Measurements from ENCODE around the gene RPS6KA1. TPM values are rescaled to one million over a fixed set of nuclear protein-coding genes. Genes with fewer than 3 reads are reported as not detected.

The RPS6KA1 gene
- total and polyA plus RNA-seq, 2 experiments from 2014 or later, result 1.2 to 1.7 TPM

- H3K79me2 ChIP-seq (ENCODE audit: insufficient read depth), result no peaks in the 10 kb centered on the region
These were observed 27.4 kb downstream of the RPS6KA1 start for GRCh38 chr1:26557008-26557407.

GRCh38 chr1:26558685-26559048 lies 29.1 kb downstream of the RPS6KA1 start:
- Histone ChIP-seq H3K9me3 (ENCODE audit: low read depth) (no peaks in the 10 kb centered on the region), H4K20me1 (ENCODE audit: insufficient read depth) (no peaks in the 10 kb centered on the region), H3K9me2 (ENCODE audit: insufficient read depth) (no peaks in the 10 kb centered on the region), H3K9ac (no peak overlapping the region), H2AFZ (no peak overlapping the region), H3K4me2 (ENCODE audit: unreplicated experiment) (no peak overlapping the region), H3K4me1 (ENCODE audit: insufficient read depth) (no peaks in the 10 kb centered on the region), H3K36me3 (ENCODE audit: low read depth) (no peaks in the 10 kb centered on the region), H3F3A (ENCODE audit: insufficient read depth) (no peaks in the 10 kb centered on the region), H3K27ac (no peak overlapping the region), H3K27me3 (replicated peaks; ENCODE audit: insufficient read depth) (no peaks in the 10 kb centered on the region), H3K79me2 (ENCODE audit: insufficient read depth) (no peaks in the 10 kb centered on the region), H3K4me3 (no peak overlapping the region)
- 87 to 90% methylated on average over 13 of the region's 13 CpGs for WGBS, 2 experiments (ENCODE audit: low coverage in 1 of 2, low lambda C conversion rate in 2 of 2, missing lambda C conversion rate in 2 of 2)
- no peak for TF ChIP-seq EZH2 (IDR thresholded peaks at IDR 0.05; ENCODE audit: insufficient read depth, poor library complexity, severe bottlenecking)
- no peak for TF ChIP-seq EZH2phosphoT487 (IDR thresholded peaks at IDR 0.05; ENCODE audit: insufficient read depth, low read depth)
- in situ Hi-C loops (cut with MboI), result no loop called here
- DNase-seq, result no peak

More at GRCh38 chr1:26557008-26557407, 27.4 kb downstream of the RPS6KA1 start:
- no peaks in the 10 kb centered on the region for H3K9me2 ChIP-seq (ENCODE audit: insufficient read depth)
- no peak overlapping the region for H2AFZ ChIP-seq
- no peak overlapping the region for H3K27ac ChIP-seq
- no peaks in the 10 kb centered on the region for H3F3A ChIP-seq (ENCODE audit: insufficient read depth)
- no peaks in the 10 kb centered on the region for H3K9me3 ChIP-seq (ENCODE audit: low read depth)
- H3K4me3 ChIP-seq, result no peak overlapping the region
- TF ChIP-seq EZH2 (IDR thresholded peaks at IDR 0.05; ENCODE audit: insufficient read depth, poor library complexity, severe bottlenecking) (no peak), EZH2phosphoT487 (IDR thresholded peaks at IDR 0.05; ENCODE audit: insufficient read depth, low read depth) (no peak)
- no peaks in the 10 kb centered on the region for H3K4me1 ChIP-seq (ENCODE audit: insufficient read depth)
- no peaks in the 10 kb centered on the region for H3K36me3 ChIP-seq (ENCODE audit: low read depth)
- 96 to 98% methylated on average over 14 of the region's 14 CpGs for WGBS, 2 experiments (ENCODE audit: low coverage in 1 of 2, low lambda C conversion rate in 2 of 2, missing lambda C conversion rate in 2 of 2)
- no peak overlapping the region for H3K9ac ChIP-seq
- H4K20me1 ChIP-seq (ENCODE audit: insufficient read depth), result no peaks in the 10 kb centered on the region
- no peaks in the 10 kb centered on the region for H3K27me3 ChIP-seq (replicated peaks; ENCODE audit: insufficient read depth)
- no peak overlapping the region for H3K4me2 ChIP-seq (ENCODE audit: unreplicated experiment)
- no peak for DNase-seq
- in situ Hi-C loops (cut with MboI), result no loop called here

- no peak overlapping the region for H3K27ac ChIP-seq
- in situ Hi-C loops (cut with MboI), result no loop called here
- no peaks in the 10 kb centered on the region for H3F3A ChIP-seq (ENCODE audit: insufficient read depth)
- no peaks in the 10 kb centered on the region for H4K20me1 ChIP-seq (ENCODE audit: insufficient read depth)
- H3K9me2 ChIP-seq (ENCODE audit: insufficient read depth), result no peaks in the 10 kb centered on the region
- H3K4me3 ChIP-seq, result no peak overlapping the region
- H3K36me3 ChIP-seq (ENCODE audit: low read depth), result no peaks in the 10 kb centered on the region
- no peaks in the 10 kb centered on the region for H3K9me3 ChIP-seq (ENCODE audit: low read depth)
- H2AFZ ChIP-seq, result no peak overlapping the region
- no peaks in the 10 kb centered on the region for H3K79me2 ChIP-seq (ENCODE audit: insufficient read depth)
- TF ChIP-seq EZH2phosphoT487 (IDR thresholded peaks at IDR 0.05; ENCODE audit: insufficient read depth, low read depth) (no peak), EZH2 (IDR thresholded peaks at IDR 0.05; ENCODE audit: insufficient read depth, poor library complexity, severe bottlenecking) (no peak)
- H3K4me1 ChIP-seq (ENCODE audit: insufficient read depth), result no peaks in the 10 kb centered on the region
- DNase-seq, result no peak
- H3K9ac ChIP-seq, result no peak overlapping the region
- 85 to 86% methylated on average over 3 of the region's 3 CpGs for WGBS, 2 experiments (ENCODE audit: low coverage in 1 of 2, low lambda C conversion rate in 2 of 2, missing lambda C conversion rate in 2 of 2)
- no peak overlapping the region for H3K4me2 ChIP-seq (ENCODE audit: unreplicated experiment)
- H3K27me3 ChIP-seq (replicated peaks; ENCODE audit: insufficient read depth), result no peaks in the 10 kb centered on the region
These were observed 30.8 kb downstream of the RPS6KA1 start for GRCh38 chr1:26560403-26560780.

DNA sequence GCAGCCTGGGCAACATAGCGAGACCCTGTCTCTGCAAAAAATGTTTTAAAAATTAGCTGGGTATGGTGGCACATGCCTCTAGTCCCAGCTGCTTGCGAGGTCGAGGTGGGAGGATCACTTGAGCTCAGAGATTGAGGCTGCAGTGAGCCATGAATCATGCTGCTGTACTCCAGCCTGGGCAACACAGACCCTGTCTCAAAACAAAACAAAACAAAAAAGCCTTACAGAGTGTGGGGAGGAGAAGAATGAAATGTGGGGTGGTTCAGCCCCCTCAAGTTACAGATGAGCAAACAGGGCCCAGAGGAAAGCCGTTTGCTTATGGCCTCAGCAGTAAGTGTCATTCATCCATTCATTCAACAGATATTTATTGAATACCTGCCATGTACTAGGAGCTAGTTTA lies 40.7 kb downstream of the RPS6KA1 start:
- H3K36me3 ChIP-seq (ENCODE audit: low read depth), result no peaks in the 10 kb centered on the region
- H3K9me3 ChIP-seq (ENCODE audit: low read depth), result no peaks in the 10 kb centered on the region
- 55 to 67% methylated on average over 4 of the region's 4 CpGs for WGBS, 2 experiments (ENCODE audit: low coverage in 1 of 2, low lambda C conversion rate in 2 of 2, missing lambda C conversion rate in 2 of 2)
- no peak overlapping the region for H3K4me3 ChIP-seq
- no peaks in the 10 kb centered on the region for H3K27me3 ChIP-seq (replicated peaks; ENCODE audit: insufficient read depth)
- no peak overlapping the region for H3K9ac ChIP-seq
- no peak for TF ChIP-seq EZH2 (IDR thresholded peaks at IDR 0.05; ENCODE audit: insufficient read depth, poor library complexity, severe bottlenecking)
- no peak for TF ChIP-seq EZH2phosphoT487 (IDR thresholded peaks at IDR 0.05; ENCODE audit: insufficient read depth, low read depth)
- H3K9me2 ChIP-seq (ENCODE audit: insufficient read depth), result no peaks in the 10 kb centered on the region
- in situ Hi-C loops (cut with MboI), result no loop called here
- H3K4me1 ChIP-seq (ENCODE audit: insufficient read depth), result peaks cover 6% of the 10 kb centered on the region; the same call in 1 of the 2 replicates
- H3F3A ChIP-seq (ENCODE audit: insufficient read depth), result no peaks in the 10 kb centered on the region
- no peak overlapping the region for H2AFZ ChIP-seq
- DNase-seq, result peak; percentile 23
- no peaks in the 10 kb centered on the region for H3K79me2 ChIP-seq (ENCODE audit: insufficient read depth)
- H3K4me2 ChIP-seq (ENCODE audit: unreplicated experiment), result no peak overlapping the region
- H4K20me1 ChIP-seq (ENCODE audit: insufficient read depth), result no peaks in the 10 kb centered on the region
- no peak overlapping the region for H3K27ac ChIP-seq

DNA sequence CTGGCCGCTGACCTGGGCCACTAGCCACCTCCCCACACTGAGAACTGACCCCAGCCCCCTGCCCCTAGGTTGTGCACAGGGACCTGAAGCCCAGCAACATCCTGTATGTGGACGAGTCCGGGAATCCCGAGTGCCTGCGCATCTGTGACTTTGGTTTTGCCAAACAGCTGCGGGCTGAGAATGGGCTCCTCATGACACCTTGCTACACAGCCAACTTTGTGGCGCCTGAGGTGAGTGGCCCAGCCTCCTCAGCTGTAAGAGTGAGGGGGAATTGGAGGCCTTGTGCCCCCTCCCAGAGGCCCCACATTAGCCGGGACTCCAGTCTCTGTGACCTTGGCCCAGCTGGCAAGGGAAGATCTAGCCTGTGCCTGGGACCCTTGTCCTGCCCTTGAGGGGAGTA lies 41.8 kb downstream of the RPS6KA1 start:
- no peaks in the 10 kb centered on the region for H3K27me3 ChIP-seq (replicated peaks; ENCODE audit: insufficient read depth)
- H3K36me3 ChIP-seq (ENCODE audit: low read depth), result no peaks in the 10 kb centered on the region
- TF ChIP-seq EZH2phosphoT487 (IDR thresholded peaks at IDR 0.05; ENCODE audit: insufficient read depth, low read depth), result no peak
- no peak for TF ChIP-seq EZH2 (IDR thresholded peaks at IDR 0.05; ENCODE audit: insufficient read depth, poor library complexity, severe bottlenecking)
- H3F3A ChIP-seq (ENCODE audit: insufficient read depth), result no peaks in the 10 kb centered on the region
- DNase-seq, result no peak
- no peak overlapping the region for H3K27ac ChIP-seq
- no peak overlapping the region for H3K9ac ChIP-seq
- H3K9me3 ChIP-seq (ENCODE audit: low read depth), result no peaks in the 10 kb centered on the region
- no peak overlapping the region for H3K4me2 ChIP-seq (ENCODE audit: unreplicated experiment)
- H3K4me3 ChIP-seq, result no peak overlapping the region
- H3K4me1 ChIP-seq (ENCODE audit: insufficient read depth), result peaks cover 6% of the 10 kb centered on the region; the same call in 1 of the 2 replicates
- H4K20me1 ChIP-seq (ENCODE audit: insufficient read depth), result no peaks in the 10 kb centered on the region
- H2AFZ ChIP-seq, result no peak overlapping the region
- H3K79me2 ChIP-seq (ENCODE audit: insufficient read depth), result no peaks in the 10 kb centered on the region
- 88 to 94% methylated on average over 8 of the region's 8 CpGs for WGBS, 2 experiments (ENCODE audit: low coverage in 1 of 2, low lambda C conversion rate in 2 of 2, missing lambda C conversion rate in 2 of 2)
- in situ Hi-C loops (cut with MboI), result no loop called here
- H3K9me2 ChIP-seq (ENCODE audit: insufficient read depth), result no peaks in the 10 kb centered on the region

All from GM23248 (cell line).